Mucosa of rectum (tissue), 2 donors: ENCODE measurements around the gene SAMD14.

Experiments used
- H3K27ac ChIP-seq, 2 donors: one replicate each; pipeline ENCODE4 v1.7.0; 2013; ENCODE audit warnings: inconsistent platforms in 2 of 2, low read depth in 2 of 2, low read length in 2 of 2
- H3K27me3 ChIP-seq, 2 donors: one replicate each; pipeline ENCODE4 v1.7.0; 2013; ENCODE audit warnings: low read length in 2 of 2; ENCODE audit not compliant: control insufficient read depth in 2 of 2, insufficient read depth in 2 of 2
- H3K36me3 ChIP-seq, 2 donors: one replicate each; pipeline ENCODE4 v1.7.0; 2013; ENCODE audit warnings: low read length in 2 of 2; ENCODE audit not compliant: control insufficient read depth in 2 of 2, insufficient read depth in 2 of 2
- H3K4me1 ChIP-seq, 2 donors: one replicate each; pipeline ENCODE4 v1.7.0; 2013; ENCODE audit warnings: low read length in 2 of 2, mild to moderate bottlenecking in 1 of 2; ENCODE audit not compliant: control insufficient read depth in 2 of 2, insufficient read depth in 2 of 2
- H3K4me3 ChIP-seq, 2 donors: one replicate each; pipeline ENCODE4 v1.7.0; 2013; ENCODE audit warnings: low read length in 2 of 2
- H3K9ac ChIP-seq, 2 donors: one replicate each; pipeline ENCODE4 v1.7.0; 2013; ENCODE audit warnings: low read length in 2 of 2, low read depth in 1 of 2, mild to moderate bottlenecking in 1 of 2
- H3K9me3 ChIP-seq, 2 donors: one replicate each; pipeline ENCODE4 v1.7.0; 2013; ENCODE audit warnings: low read length in 2 of 2; ENCODE audit not compliant: control insufficient read depth in 2 of 2
- donor health status: healthy.
- donor health status: Normal muscosa, but diverticular disease.

Gene SAMD14

DNA sequence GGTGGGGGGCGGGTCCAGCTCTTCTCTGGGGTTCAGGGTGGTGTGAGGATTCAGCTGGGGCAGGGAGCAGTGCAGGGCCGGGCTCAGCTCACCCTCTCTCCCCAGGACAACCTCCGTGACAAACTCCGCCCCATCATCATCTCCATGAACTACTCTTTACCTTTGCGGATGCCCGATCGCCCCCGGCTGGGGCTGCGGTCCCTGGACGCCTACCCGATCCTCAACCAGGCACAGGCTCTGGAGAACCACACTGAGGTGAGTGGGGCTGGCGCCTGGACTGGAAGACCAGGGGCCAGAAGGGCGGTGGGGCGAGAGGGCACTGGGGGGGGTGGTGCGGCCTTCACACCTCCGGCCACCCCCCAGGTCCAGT, 53.8 kb downstream of the SAMD14 start:
- Histone ChIP-seq H3K36me3 (peaks cover 65 to 67% of the 10 kb centered on the region in 2 donors), H3K27ac (no peak overlapping the region), H3K4me3 (no peak overlapping the region), H3K4me1 (peaks cover 6 to 12% of the 10 kb centered on the region in 2 donors), H3K9me3 (no peaks in the 10 kb centered on the region), H3K27me3 (no peaks in the 10 kb centered on the region), H3K9ac (no peak overlapping the region)

DNA sequence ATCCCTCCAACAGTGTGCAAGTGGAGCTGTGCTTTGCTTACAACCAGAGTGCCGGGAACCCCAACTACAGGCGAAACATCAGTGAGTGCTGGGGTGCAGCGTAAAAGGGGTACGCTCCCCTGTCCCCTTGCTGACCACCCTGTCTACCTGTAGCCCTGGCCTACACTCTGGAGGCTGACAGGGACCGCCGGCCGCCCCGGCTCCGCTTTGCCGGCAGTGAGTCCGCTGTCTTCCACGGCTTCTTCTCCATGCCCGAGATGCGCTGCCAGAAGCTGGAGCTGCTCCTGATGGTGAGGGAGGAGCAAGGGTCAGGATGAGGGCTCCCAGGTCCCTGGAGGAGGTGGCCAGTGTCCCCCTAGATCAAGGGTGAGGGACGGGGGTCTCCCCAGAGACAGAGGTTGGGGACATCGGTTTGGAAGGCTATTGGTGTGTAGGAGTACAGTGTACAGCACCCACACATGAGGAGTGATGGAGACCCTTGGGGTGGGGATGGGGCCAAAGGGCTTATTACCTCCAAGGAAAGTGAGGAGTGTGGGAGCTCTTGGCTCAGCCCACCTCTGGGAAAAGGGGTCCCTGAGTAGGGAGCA, 54.4 kb downstream of the SAMD14 start:
- Histone ChIP-seq H3K27me3 (no peaks in the 10 kb centered on the region), H3K9ac (no peak overlapping the region), H3K36me3 (peaks cover 65 to 66% of the 10 kb centered on the region in 2 donors), H3K4me3 (no peak overlapping the region), H3K27ac (no peak overlapping the region), H3K9me3 (no peaks in the 10 kb centered on the region), H3K4me1 (peaks cover 6 to 11% of the 10 kb centered on the region in 2 donors)

DNA sequence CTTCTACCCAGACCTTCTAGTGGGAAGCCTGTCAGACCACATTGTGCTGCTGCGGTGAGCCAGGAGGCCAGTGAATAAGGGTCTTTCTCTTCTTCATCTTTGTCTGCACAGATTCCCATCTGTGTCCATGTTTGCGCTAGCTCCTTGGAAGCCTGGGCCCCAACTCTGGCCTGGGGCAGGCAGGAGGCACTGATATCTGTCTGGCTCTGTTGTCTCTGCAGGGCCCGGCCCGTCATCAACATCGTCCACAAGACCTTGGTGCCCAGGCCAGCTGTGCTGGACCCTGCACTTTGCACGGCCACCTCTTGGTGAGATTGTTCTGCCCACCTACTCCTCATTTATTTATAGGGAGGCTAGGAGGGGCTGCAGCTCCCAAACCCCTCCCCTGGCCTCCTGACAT, 55.7 kb downstream of the SAMD14 start:
- Histone ChIP-seq H3K36me3 (peaks cover 63 to 65% of the 10 kb centered on the region in 2 donors), H3K4me3 (no peak overlapping the region), H3K9ac (no peak overlapping the region), H3K9me3 (no peaks in the 10 kb centered on the region), H3K27me3 (no peaks in the 10 kb centered on the region), H3K27ac (no peak overlapping the region), H3K4me1 (peaks cover 0 to under 1% of the 10 kb centered on the region in 2 donors)

DNA sequence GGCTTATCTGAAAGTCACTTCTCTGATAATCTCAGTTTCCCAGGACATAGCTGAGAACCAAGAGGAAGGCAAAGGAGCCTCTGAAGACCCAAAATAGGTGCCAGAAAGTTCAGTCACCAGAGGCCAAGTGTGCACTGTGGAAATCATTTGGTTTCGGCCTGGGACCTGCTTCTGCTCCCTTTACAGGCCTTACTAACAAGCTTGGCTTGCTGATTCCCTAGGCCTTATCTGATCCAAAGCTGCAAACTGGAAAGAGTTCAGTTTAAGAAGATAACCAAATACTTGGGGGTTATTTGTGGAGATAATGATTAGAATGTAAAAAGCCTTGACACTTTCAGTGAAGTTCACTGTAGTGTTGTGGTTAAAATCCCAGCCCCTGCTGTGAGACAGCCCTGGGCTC, 57.0 kb downstream of the SAMD14 start:
- Histone ChIP-seq H3K9me3 (no peaks in the 10 kb centered on the region), H3K27me3 (no peaks in the 10 kb centered on the region), H3K9ac (no peak overlapping the region), H3K4me1 (no peaks in the 10 kb centered on the region), H3K36me3 (peaks cover 57 to 67% of the 10 kb centered on the region in 2 donors), H3K4me3 (no peak overlapping the region), H3K27ac (no peak overlapping the region)

DNA sequence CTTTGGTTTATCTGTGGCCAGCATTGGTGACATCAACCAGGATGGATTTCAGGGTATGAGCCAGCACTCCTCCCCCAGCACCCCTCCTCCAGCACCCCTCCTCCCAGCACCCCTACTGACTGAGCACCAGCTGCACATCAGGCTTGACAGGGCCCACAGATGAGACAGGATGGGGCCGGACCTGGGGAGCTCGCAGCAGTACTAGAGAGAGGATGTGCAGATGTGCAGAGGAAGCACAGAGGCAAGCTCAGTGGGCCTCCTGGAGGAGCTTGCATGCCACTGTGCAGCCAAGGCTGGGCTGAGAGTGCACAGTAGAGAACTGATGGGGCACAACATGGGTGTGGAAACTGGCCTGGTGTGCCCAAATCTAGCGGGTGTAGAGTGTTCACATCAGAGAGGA, 57.8 kb downstream of the SAMD14 start:
- no peak overlapping the region for H3K4me3 ChIP-seq
- H3K4me1 ChIP-seq, result no peaks in the 10 kb centered on the region
- H3K9ac ChIP-seq, result no peak overlapping the region
- H3K9me3 ChIP-seq, result no peaks in the 10 kb centered on the region
- H3K27ac ChIP-seq, result no peak overlapping the region
- H3K27me3 ChIP-seq, result no peaks in the 10 kb centered on the region
- peaks cover 56 to 60% of the 10 kb centered on the region in 2 donors for H3K36me3 ChIP-seq

DNA sequence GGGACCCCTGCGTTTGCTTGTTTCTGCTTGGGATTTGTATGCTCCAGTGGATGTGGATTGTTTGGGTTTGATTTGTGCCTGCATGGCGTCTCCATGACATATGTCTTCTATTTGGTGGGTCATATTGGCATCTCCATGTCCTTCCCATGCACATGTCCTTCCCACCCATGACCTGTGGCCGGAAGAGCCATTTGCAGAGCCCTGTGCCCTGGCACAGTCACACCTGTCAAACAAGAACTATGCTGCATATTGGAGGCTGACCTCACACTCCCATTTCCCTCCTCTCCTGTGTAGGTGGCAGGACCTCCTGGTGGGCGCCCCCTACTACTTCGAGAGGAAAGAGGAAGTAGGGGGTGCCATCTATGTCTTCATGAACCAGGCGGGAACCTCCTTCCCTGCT, 58.3 kb downstream of the SAMD14 start:
- H3K4me1 ChIP-seq, result no peaks in the 10 kb centered on the region
- H3K36me3 ChIP-seq, result peaks cover 56 to 58% of the 10 kb centered on the region in 2 donors
- H3K4me3 ChIP-seq, result no peak overlapping the region
- no peaks in the 10 kb centered on the region for H3K27me3 ChIP-seq
- no peaks in the 10 kb centered on the region for H3K9me3 ChIP-seq
- H3K27ac ChIP-seq, result no peak overlapping the region
- H3K9ac ChIP-seq, result no peak overlapping the region

DNA sequence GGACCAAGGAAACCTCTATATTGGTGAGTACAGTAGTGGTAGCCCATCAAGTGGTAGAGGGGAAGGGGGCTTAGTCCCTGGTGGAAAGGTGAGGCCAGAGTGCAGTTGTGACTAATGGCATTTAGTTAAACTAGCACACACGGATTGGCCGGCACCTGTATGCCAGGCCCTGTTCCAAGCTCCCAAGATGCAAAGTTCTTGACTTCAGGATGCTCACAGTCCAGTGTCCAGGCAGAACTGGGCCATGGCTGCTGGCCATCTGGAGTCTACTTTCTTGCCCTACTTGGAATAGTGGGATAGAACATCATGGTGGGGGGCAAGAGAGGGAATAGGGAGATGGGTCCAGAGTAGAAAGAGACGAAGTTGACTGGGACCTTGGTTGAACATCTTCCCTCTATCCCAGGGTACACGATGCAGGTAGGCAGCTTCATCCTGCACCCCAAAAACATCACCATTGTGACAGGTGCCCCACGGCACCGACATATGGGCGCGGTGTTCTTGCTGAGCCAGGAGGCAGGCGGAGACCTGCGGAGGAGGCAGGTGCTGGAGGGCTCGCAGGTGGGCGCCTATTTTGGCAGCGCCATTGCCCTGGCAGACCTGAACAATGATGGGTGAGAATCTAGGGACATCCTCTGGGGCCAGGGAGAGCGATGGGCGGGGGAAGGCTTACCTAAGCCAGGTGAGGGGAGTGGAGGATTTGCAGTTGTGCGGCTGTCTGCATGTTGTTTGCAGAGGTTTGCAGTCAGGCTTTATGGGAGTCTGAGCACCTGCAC, 58.9 kb downstream of the SAMD14 start:
- Histone ChIP-seq H3K4me1 (no peaks in the 10 kb centered on the region), H3K9me3 (no peaks in the 10 kb centered on the region), H3K36me3 (peaks cover 53 to 58% of the 10 kb centered on the region in 2 donors), H3K27me3 (no peaks in the 10 kb centered on the region), H3K4me3 (no peak overlapping the region), H3K27ac (no peak overlapping the region), H3K9ac (no peak overlapping the region)

DNA sequence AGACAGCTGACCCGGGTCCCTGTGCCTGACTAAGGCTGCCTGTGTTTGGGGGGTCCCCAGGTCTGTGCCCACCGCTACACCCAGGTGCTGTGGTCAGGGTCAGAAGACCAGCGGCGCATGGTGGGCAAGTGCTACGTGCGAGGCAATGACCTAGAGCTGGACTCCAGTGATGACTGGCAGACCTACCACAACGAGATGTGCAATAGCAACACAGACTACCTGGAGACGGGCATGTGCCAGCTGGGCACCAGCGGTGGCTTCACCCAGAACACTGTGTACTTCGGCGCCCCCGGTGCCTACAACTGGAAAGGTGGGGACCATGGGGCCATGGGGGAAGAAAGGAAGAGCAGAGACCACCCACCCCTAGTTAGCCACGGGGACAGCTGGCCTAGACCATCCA, 62.0 kb downstream of the SAMD14 start:
- no peak overlapping the region for H3K9ac ChIP-seq
- no peaks in the 10 kb centered on the region for H3K9me3 ChIP-seq
- H3K27me3 ChIP-seq, result no peaks in the 10 kb centered on the region
- H3K4me1 ChIP-seq, result peaks cover 7 to 8% of the 10 kb centered on the region in 2 donors
- peaks cover 40 to 48% of the 10 kb centered on the region in 2 donors for H3K36me3 ChIP-seq
- H3K4me3 ChIP-seq, result no peak overlapping the region
- H3K27ac ChIP-seq, result no peak overlapping the region

DNA sequence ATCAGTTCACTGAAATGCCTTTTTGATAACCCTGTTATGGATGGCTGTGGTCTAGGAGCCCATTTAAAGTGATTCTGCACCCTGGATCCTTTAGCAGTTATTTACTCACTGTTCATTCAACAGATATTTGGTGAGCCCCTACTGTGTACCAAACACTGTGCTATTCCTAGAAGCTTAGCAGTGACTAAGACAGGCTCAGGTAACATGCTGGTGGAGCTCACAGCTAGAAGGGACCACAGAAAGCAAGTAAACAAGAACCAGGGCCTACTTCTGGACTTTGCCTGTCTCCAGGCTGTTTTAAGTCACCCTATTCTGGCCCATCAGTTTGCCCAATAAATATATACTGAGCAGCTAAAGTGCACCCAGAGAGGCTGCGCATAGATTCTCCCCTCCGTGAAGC, 63.0 kb downstream of the SAMD14 start:
- peaks cover 15 to 17% of the 10 kb centered on the region in 2 donors for H3K4me1 ChIP-seq
- no peaks in the 10 kb centered on the region for H3K27me3 ChIP-seq
- H3K9ac ChIP-seq, result no peak overlapping the region
- H3K9me3 ChIP-seq, result no peaks in the 10 kb centered on the region
- H3K36me3 ChIP-seq, result peaks cover 32 to 42% of the 10 kb centered on the region in 2 donors
- no peak overlapping the region for H3K27ac ChIP-seq
- no peak overlapping the region for H3K4me3 ChIP-seq

DNA sequence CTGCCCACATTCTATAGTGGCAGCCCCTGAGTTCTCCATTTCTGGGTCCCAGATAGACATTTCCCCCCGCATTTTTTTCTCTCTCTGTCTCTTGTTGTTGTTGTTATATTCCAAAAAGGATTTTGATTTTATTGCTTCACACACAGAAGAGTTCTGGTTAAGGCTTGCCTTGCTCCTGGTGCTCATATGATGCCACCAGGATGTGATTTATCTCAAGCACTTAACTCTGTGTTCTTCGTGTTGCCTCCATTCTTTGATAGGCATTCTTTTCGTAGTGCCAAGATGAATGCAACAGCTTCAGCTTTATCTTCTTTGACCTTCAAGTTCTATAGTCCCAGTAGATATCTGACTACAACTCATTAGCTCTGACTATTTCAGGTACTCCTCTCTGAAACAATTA, 64.9 kb downstream of the SAMD14 start:
- H3K27ac ChIP-seq, result peak overlapping the region in 1 of 2 donors; percentile 18
- H3K9ac ChIP-seq, result no peak overlapping the region
- peaks cover 34 to 35% of the 10 kb centered on the region in 2 donors for H3K4me1 ChIP-seq
- no peaks in the 10 kb centered on the region for H3K9me3 ChIP-seq
- no peaks in the 10 kb centered on the region for H3K27me3 ChIP-seq
- H3K36me3 ChIP-seq, result peaks cover 17 to 28% of the 10 kb centered on the region in 2 donors
- H3K4me3 ChIP-seq, result no peak overlapping the region
